MM.1S (cell line): ENCODE data around the gene TMCC1.

Source experiments
- CTCF ChIP-seq: fragments of 300-600 bp; sonication (generic); IDR thresholded peaks from 2 replicates; pipeline ENCODE4 v1.5.1; 2016; ENCODE audit warnings: antibody characterized with exemption, low read length, mixed read lengths
- EZH2 ChIP-seq: fragments of 300-600 bp; sonication (generic); optimal IDR thresholded peaks from 2 replicates; pipeline ENCODE3; 2017; ENCODE audit warnings: low read depth, mild to moderate bottlenecking, antibody characterized with exemption, low read length, mixed read lengths
- EZH2phosphoT487 ChIP-seq: fragments of 300-600 bp; sonication (generic); IDR thresholded peaks from 2 replicates; pipeline ENCODE4 v1.6.1; 2018; ENCODE audit warnings: antibody characterized with exemption, low read length

DNA sequence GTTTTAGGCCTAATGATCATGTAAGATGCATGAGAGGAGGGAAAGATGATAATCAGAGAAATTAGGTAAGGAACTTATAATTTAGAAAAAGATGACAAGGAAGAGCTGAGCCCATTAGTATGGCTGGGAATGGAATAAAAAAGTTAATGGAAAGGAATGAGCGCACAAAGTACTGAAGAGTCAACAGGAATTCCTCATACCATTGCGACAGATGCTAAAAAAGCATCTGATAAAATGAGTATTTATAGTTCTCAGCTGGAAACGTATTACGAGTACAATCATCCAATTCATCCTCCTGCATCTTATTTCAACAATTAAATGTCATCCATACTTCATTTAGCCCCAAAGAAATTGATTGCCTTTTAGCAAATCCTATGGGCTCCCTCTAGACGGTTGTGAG lies 58.9 kb downstream of the TMCC1 start:
- TF ChIP-seq CTCF (no peak), EZH2 (no peak), EZH2phosphoT487 (no peak)
